Prostate gland (tissue), 2 donors: ENCODE results near the gene PAPPA. TPM values are rescaled to one million over a fixed set of nuclear protein-coding genes. Genes with fewer than 3 reads are reported as not detected.

Source experiments
- DNase-seq: peaks from one replicate; pipeline ENCODE4 v3.0.0-alpha.2; 2019; ENCODE audit warnings: low spot score
- H3K27ac ChIP-seq, 2 donors: fragments of 200-600 bp; sonication (generic); 2 replicates each; pipeline ENCODE4 v1.5.1; 2017 to 2019
- H3K27me3 ChIP-seq: fragments of 200-600 bp; sonication (generic); replicated peaks from 2 replicates; pipeline ENCODE4 v1.5.1; 2019; ENCODE audit not compliant: insufficient read depth
- H3K36me3 ChIP-seq, 2 donors: fragments of 200-600 bp; sonication (generic); 1 replicate in 1 of 2; 2 replicates in 1 of 2; pipeline versions ENCODE4 v1.5.1 to v1.8.1; 2017 to 2019
- H3K4me1 ChIP-seq: fragments of 200-600 bp; sonication (generic); replicated peaks from 2 replicates; pipeline ENCODE4 v1.5.1; 2019
- H3K4me3 ChIP-seq, 2 donors: fragments of 200-600 bp; sonication (generic); 2 replicates each; pipeline ENCODE4 v1.5.1; 2017 to 2019
- H3K9me3 ChIP-seq: fragments of 200-600 bp; sonication (generic); 2 replicates; pipeline ENCODE4 v1.5.1; 2017
- CTCF ChIP-seq, 4 experiments: fragments of 200-600 bp in 2 of 4; fragments of 450-650 bp in 2 of 4; sonication (generic) in 2 of 4; IDR thresholded peaks; 1 replicate in 3 of 4; 2 replicates in 1 of 4; pipeline ENCODE4 v1.5.1; 2016 to 2019; ENCODE audit warnings: antibody characterized with exemption in 4 of 4, mild to moderate bottlenecking in 2 of 4, moderate library complexity in 2 of 4
- POLR2A ChIP-seq: fragments of 450-650 bp; IDR thresholded peaks from one replicate; pipeline ENCODE4 v1.6.1; 2016; ENCODE audit warnings: antibody characterized with exemption, mild to moderate bottlenecking
- POLR2AphosphoS5 ChIP-seq: sonication (generic); formaldehyde crosslinking; IDR thresholded peaks from one replicate; pipeline ENCODE4 v1.6.1; 2017; ENCODE audit warnings: antibody characterized with exemption
- WGBS: methylation state at CpG from one replicate; pipeline ENCODE4 v1.1.5; 2018; 5-methylcytosine and 5-hydroxymethylcytosine counted together
- intact Hi-C: fragments of 100-400 bp; cut with DNase I; formaldehyde crosslinking; loops from one replicate; pipeline ENCODE4 v1.14.2; 2022
- total RNA-seq, 2 donors: library from RNA; depleted of rRNA; stranded (reverse); fragments of >200 nt; gene quantifications; one replicate each; pipeline ENCODE4 v1.1.0, GENCODE V29; 2016

The PAPPA gene
- total RNA-seq, 2 donors from 2014 or later, result 0.27 to 1.8 TPM

GRCh38 chr9:116381350-116381749 is 227.8 kb downstream of the PAPPA start:
- intact Hi-C loops, result no loop called here
- DNase-seq, result no peak
- H3K27me3 ChIP-seq, result no peaks in the 10 kb centered on the region
- no peaks in the 10 kb centered on the region for H3K36me3 ChIP-seq
- TF ChIP-seq CTCF (IDR thresholded peaks at IDR 0.05) (no peak), POLR2AphosphoS5 (no peak), POLR2A (no peak)
- H3K4me3 ChIP-seq, result no peak overlapping the region
- no peaks in the 10 kb centered on the region for H3K4me1 ChIP-seq
- WGBS, result 84% methylated on average over 2 of the region's 2 CpGs
- H3K9me3 ChIP-seq, result no peaks in the 10 kb centered on the region
- H3K27ac ChIP-seq, result no peak overlapping the region

GRCh38 chr9:116382053-116382452 is 228.5 kb downstream of the PAPPA start:
- Histone ChIP-seq H3K4me3 (no peak overlapping the region), H3K9me3 (no peaks in the 10 kb centered on the region), H3K27ac (no peak overlapping the region), H3K36me3 (no peaks in the 10 kb centered on the region), H3K27me3 (no peaks in the 10 kb centered on the region), H3K4me1 (no peaks in the 10 kb centered on the region)
- WGBS, result 89% methylated on average over 4 of the region's 4 CpGs
- DNase-seq, result no peak
- no peak for TF ChIP-seq POLR2A
- TF ChIP-seq CTCF (IDR thresholded peaks at IDR 0.05), result no peak
- TF ChIP-seq POLR2AphosphoS5, result no peak
- intact Hi-C loops, result no loop called here

GRCh38 chr9:116383133-116383532 is 229.5 kb downstream of the PAPPA start:
- no peak for DNase-seq
- no peaks in the 10 kb centered on the region for H3K4me1 ChIP-seq
- no peaks in the 10 kb centered on the region for H3K36me3 ChIP-seq
- intact Hi-C loops, result no loop called here
- H3K4me3 ChIP-seq, result no peak overlapping the region
- H3K27ac ChIP-seq, result no peak overlapping the region
- 74% methylated on average over 5 of the region's 5 CpGs for WGBS
- no peaks in the 10 kb centered on the region for H3K9me3 ChIP-seq
- H3K27me3 ChIP-seq, result no peaks in the 10 kb centered on the region
- TF ChIP-seq POLR2A (no peak), CTCF (IDR thresholded peaks at IDR 0.05) (no peak), POLR2AphosphoS5 (no peak)

GRCh38 chr9:116383936-116384335 is 230.3 kb downstream of the PAPPA start:
- Histone ChIP-seq H3K36me3 (no peaks in the 10 kb centered on the region), H3K9me3 (no peaks in the 10 kb centered on the region), H3K4me3 (no peak overlapping the region), H3K27me3 (no peaks in the 10 kb centered on the region), H3K4me1 (no peaks in the 10 kb centered on the region), H3K27ac (no peak overlapping the region)
- DNase-seq, result no peak
- 51% methylated on average over 4 of the region's 4 CpGs for WGBS
- intact Hi-C loops, result no loop called here
- no peak for TF ChIP-seq POLR2AphosphoS5
- TF ChIP-seq CTCF (IDR thresholded peaks at IDR 0.05), result no peak
- no peak for TF ChIP-seq POLR2A

GRCh38 chr9:116387934-116388698 is 234.5 kb downstream of the PAPPA start:
- Histone ChIP-seq H3K27me3 (no peaks in the 10 kb centered on the region), H3K9me3 (no peaks in the 10 kb centered on the region), H3K4me1 (no peaks in the 10 kb centered on the region), H3K27ac (no peak overlapping the region), H3K4me3 (no peak overlapping the region), H3K36me3 (no peaks in the 10 kb centered on the region)
- DNase-seq, result no peak
- intact Hi-C loops, result no loop called here
- WGBS, result 52% methylated on average over 6 of the region's 6 CpGs
- TF ChIP-seq POLR2A (no peak), POLR2AphosphoS5 (no peak), CTCF (IDR thresholded peaks at IDR 0.05) (no peak)
